A549 (cell line): ENCODE data around the gene TSSC4. TPM values are rescaled to one million over a fixed set of nuclear protein-coding genes. Genes with fewer than 3 reads are reported as not detected.

ENCODE experiments used
- ATAC-seq, 2 experiments: fragments of 200-7000 bp in 1 of 2; fragments of >200 bp in 1 of 2; cut with Nextera tagmentation in 1 of 2; cut with Tn5 transposase in 1 of 2; 3 replicates each; pipeline versions ENCODE4 v1.8.0 to v1.9.1; 2018 to 2020; ENCODE audit warnings: mild to moderate bottlenecking in 1 of 2, moderate library complexity in 1 of 2
- CTCF ChIA-PET: fragments of 300-600 bp; sonication (Branson Sonifier 250); formaldehyde crosslinking; extraction: SDS; loops from one replicate; lab custom pipeline; 2021; ENCODE audit warnings: antibody characterized with exemption, inconsistent platforms; lab: Yijun Ruan, JAX
- POLR2A ChIA-PET: fragments of 350-600 bp; formaldehyde crosslinking; extraction: SDS; loops from one replicate; lab custom pipeline; 2021; ENCODE audit warnings: antibody characterized with exemption, inconsistent platforms; lab: Yijun Ruan, JAX
- DNase-seq, 2 experiments: peaks; one replicate each; pipeline versions ENCODE4 v3.0.0 to v3.0.0-alpha.2; 2011 to 2016; ENCODE audit warnings: low read depth in 1 of 2, low spot score in 1 of 2
- FAIRE-seq: peaks from 2 replicates; lab custom pipeline; 2011; peaks lifted over from hg19 to GRCh38; lab: Jason Lieb, UNC
- H3K27ac ChIP-seq, 2 experiments: fragments of >200 bp; sonication (Bioruptor Twin); formaldehyde crosslinking; 3 replicates each; pipeline ENCODE4 v1.5.1; 2016 to 2017
- H3K4me1 ChIP-seq: fragments of >200 bp; sonication (Bioruptor Twin); formaldehyde crosslinking; 3 replicates; pipeline ENCODE4 v1.6.1; 2016
- H3K4me2 ChIP-seq: fragments of >200 bp; sonication (Bioruptor Twin); formaldehyde crosslinking; 3 replicates; pipeline ENCODE4 v1.6.1; 2016
- H3K4me3 ChIP-seq: fragments of >200 bp; sonication (Bioruptor Twin); formaldehyde crosslinking; 3 replicates; pipeline ENCODE4 v1.5.1; 2016
- H3K9me3 ChIP-seq: fragments of >200 bp; sonication (Bioruptor Twin); formaldehyde crosslinking; 3 replicates; pipeline ENCODE4 v1.6.1; 2016
- CEBPB ChIP-seq, 2 experiments: fragments of >200 bp in 1 of 2; sonication (Bioruptor Twin) in 1 of 2; formaldehyde crosslinking in 1 of 2; IDR thresholded peaks; 2 replicates each; pipeline ENCODE4 v1.6.1; 2012 to 2016
- FOSB ChIP-seq: fragments of 250-450 bp; sonication (Bioruptor Pico); IDR thresholded peaks from 2 replicates; pipeline ENCODE4 v1.5.0; 2020; ENCODE audit warnings: mild to moderate bottlenecking, moderate library complexity
- FOSL2 ChIP-seq, 2 experiments: fragments of 450-650 bp in 1 of 2; fragments of >200 bp in 1 of 2; sonication (Bioruptor Twin) in 1 of 2; formaldehyde crosslinking; IDR thresholded peaks; 2 replicates each; pipeline versions ENCODE4 v1.5.0 to v1.6.1; 2016 to 2020; ENCODE audit warnings: mild to moderate bottlenecking in 1 of 2, moderate library complexity in 1 of 2
- GATA3 ChIP-seq: IDR thresholded peaks from 2 replicates; pipeline ENCODE4 v1.6.1; 2012; ENCODE audit warnings: borderline replicate concordance
- HOXB13 ChIP-seq: fragments of 250-450 bp; sonication (Bioruptor Pico); IDR thresholded peaks from 2 replicates; pipeline ENCODE4 v1.5.0; 2020; ENCODE audit warnings: low read depth, mild to moderate bottlenecking, moderate library complexity
- JUN ChIP-seq, 2 experiments: fragments of >200 bp; sonication (Bioruptor Twin); formaldehyde crosslinking; IDR thresholded peaks; 2 replicates in 1 of 2; 3 replicates in 1 of 2; pipeline ENCODE4 v1.6.1; 2016 to 2017
- KDM5A ChIP-seq: fragments of 200-600 bp; sonication (generic); IDR thresholded peaks from 2 replicates; pipeline ENCODE4 v1.6.1; 2016; ENCODE audit warnings: antibody characterized with exemption, mild to moderate bottlenecking
- MAFK ChIP-seq: fragments of 450-650 bp; IDR thresholded peaks from 2 replicates; pipeline ENCODE4 v1.6.1; 2014; ENCODE audit not compliant: partially characterized antibody
- NFE2L2 ChIP-seq: fragments of 150-350 bp; conservative IDR thresholded peaks from 2 replicates; pipeline ENCODE4 v1.6.1; 2014; ENCODE audit warnings: low read length
- NR3C1 ChIP-seq: fragments of >200 bp; sonication (Bioruptor Twin); formaldehyde crosslinking; IDR thresholded peaks from 3 replicates; pipeline ENCODE4 v1.6.1; 2017
- PHF8 ChIP-seq: fragments of 200-600 bp; sonication (generic); IDR thresholded peaks from 2 replicates; pipeline ENCODE4 v1.6.1; 2016; ENCODE audit warnings: low read depth, mild to moderate bottlenecking, antibody characterized with exemption, moderate library complexity, borderline replicate concordance
- RAD21 ChIP-seq, 2 experiments: fragments of >200 bp in 1 of 2; sonication (Bioruptor Twin) in 1 of 2; formaldehyde crosslinking in 1 of 2; IDR thresholded peaks in 1 of 2; conservative IDR thresholded peaks in 1 of 2; 2 replicates in 1 of 2; 3 replicates in 1 of 2; pipeline ENCODE4 v1.6.1; 2012 to 2018; ENCODE audit warnings: inconsistent platforms in 1 of 2
- RNF2 ChIP-seq: fragments of 200-600 bp; sonication (generic); IDR thresholded peaks from 2 replicates; pipeline ENCODE4 v1.6.1; 2016; ENCODE audit warnings: low read depth, mild to moderate bottlenecking, antibody characterized with exemption, moderate library complexity, borderline replicate concordance
- SMC3 ChIP-seq: fragments of >200 bp; sonication (Bioruptor Twin); formaldehyde crosslinking; IDR thresholded peaks from 3 replicates; pipeline ENCODE4 v1.6.1; 2018; ENCODE audit warnings: inconsistent platforms
- WGBS: methylation state at CpG from one replicate; pipeline ENCODE4 v1.1.6; 2017; ENCODE audit errors: missing lambda C conversion rate; 5-methylcytosine and 5-hydroxymethylcytosine counted together
- polyA plus RNA-seq, 4 experiments: library from polyadenylated mRNA; depleted of rRNA in 3 of 4; stranded (reverse); fragments of >200 nt; fragmentation: RNase III in 1 of 4; extraction: RNeasy Plus Mini Kit Qiagen cat#74134 plus additional on column Dnase treatment in 1 of 4; gene quantifications; 2 replicates in 3 of 4; 3 replicates in 1 of 4; pipeline ENCODE4 v1.2.3, GENCODE V29; 2011 to 2017
- TF ChIP-seq, protein P1 (sequence below): fragments of 200-600 bp; sonication (generic); IDR thresholded peaks from 2 replicates; pipeline ENCODE4 v1.6.1; 2016; ENCODE audit warnings: antibody characterized with exemption, mild to moderate bottlenecking, moderate library complexity
- TF ChIP-seq, protein P2 (sequence below): fragments of 250-450 bp; sonication (Bioruptor Pico); IDR thresholded peaks from 2 replicates; pipeline ENCODE4 v1.5.0; 2021; ENCODE audit warnings: mild to moderate bottlenecking, moderate library complexity, borderline replicate concordance
- TF ChIP-seq, protein P3 (sequence below): fragments of >200 bp; sonication (Bioruptor Twin); formaldehyde crosslinking; IDR thresholded peaks from 3 replicates; pipeline ENCODE4 v1.5.1; 2016

TSSC4 gene
- polyA plus RNA-seq, 2 of the 4 experiments (the other 2 are of a cell fraction), result 21.8 to 45.5 TPM

DNA sequence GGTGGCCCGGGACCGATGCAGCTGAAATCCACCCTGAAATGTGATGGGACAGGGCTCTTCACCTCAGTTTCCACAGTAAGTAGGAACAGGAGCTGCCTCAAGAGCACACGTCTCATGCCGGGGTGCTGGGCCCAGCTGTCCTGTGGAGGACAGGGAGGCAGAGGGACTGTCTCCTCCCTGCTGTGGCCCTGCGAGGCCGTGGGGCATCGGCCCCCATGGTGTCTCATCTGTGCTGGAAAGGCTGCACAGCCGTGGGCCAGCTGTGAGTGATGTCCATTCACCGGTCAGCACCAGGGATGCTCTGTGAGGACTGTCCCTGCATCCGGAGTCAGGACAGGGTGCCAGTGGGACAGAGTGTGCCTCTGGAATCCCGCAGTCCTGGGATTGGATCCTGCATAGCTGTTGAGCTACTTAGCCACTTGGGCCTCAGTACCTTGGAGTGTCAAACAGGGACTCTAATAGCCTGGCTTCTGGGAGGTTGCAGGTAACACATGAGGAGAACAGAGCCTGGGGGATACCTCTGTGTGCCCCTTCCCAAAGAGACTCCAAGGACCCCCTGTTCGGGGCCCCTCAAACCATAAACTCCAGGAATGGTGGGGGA lies 27.3 kb downstream of the TSSC4 start:
- no peak overlapping the region for H3K27ac ChIP-seq
- no peak overlapping the region for H3K4me3 ChIP-seq
- H3K4me2 ChIP-seq, result no peak overlapping the region
- ChIA-PET POLR2A (no interaction called here), CTCF (interaction anchor here (0.7 to 31.0 kb wide), 15 partner anchors 9 to 492 kb away, joined by 3 to 903 read pairs (median 3); partner anchors contain the start of genes C11orf21 and TSPAN32)
- DNase-seq (no peak), FAIRE-seq (no peak), ATAC-seq (peak in 1 of 2 experiments; percentile 49; a peak in 3 of 6 replicates)
- no peaks in the 10 kb centered on the region for H3K9me3 ChIP-seq
- H3K4me1 ChIP-seq, result no peaks in the 10 kb centered on the region
- 41% methylated on average over 6 of the region's 12 CpGs for WGBS
- TF ChIP-seq, protein P1, sequence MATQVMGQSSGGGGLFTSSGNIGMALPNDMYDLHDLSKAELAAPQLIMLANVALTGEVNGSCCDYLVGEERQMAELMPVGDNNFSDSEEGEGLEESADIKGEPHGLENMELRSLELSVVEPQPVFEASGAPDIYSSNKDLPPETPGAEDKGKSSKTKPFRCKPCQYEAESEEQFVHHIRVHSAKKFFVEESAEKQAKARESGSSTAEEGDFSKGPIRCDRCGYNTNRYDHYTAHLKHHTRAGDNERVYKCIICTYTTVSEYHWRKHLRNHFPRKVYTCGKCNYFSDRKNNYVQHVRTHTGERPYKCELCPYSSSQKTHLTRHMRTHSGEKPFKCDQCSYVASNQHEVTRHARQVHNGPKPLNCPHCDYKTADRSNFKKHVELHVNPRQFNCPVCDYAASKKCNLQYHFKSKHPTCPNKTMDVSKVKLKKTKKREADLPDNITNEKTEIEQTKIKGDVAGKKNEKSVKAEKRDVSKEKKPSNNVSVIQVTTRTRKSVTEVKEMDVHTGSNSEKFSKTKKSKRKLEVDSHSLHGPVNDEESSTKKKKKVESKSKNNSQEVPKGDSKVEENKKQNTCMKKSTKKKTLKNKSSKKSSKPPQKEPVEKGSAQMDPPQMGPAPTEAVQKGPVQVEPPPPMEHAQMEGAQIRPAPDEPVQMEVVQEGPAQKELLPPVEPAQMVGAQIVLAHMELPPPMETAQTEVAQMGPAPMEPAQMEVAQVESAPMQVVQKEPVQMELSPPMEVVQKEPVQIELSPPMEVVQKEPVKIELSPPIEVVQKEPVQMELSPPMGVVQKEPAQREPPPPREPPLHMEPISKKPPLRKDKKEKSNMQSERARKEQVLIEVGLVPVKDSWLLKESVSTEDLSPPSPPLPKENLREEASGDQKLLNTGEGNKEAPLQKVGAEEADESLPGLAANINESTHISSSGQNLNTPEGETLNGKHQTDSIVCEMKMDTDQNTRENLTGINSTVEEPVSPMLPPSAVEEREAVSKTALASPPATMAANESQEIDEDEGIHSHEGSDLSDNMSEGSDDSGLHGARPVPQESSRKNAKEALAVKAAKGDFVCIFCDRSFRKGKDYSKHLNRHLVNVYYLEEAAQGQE, result no peak
- no peak for TF ChIP-seq JUN (IDR thresholded peaks at IDR 0.05)
- TF ChIP-seq PHF8, result no peak
- no peak for TF ChIP-seq KDM5A
- no peak for TF ChIP-seq HOXB13 (CRISPR knock-in tag)
- TF ChIP-seq RNF2, result no peak
- no peak for TF ChIP-seq FOSL2 (IDR thresholded peaks at IDR 0.05)
- TF ChIP-seq FOSL2 (CRISPR knock-in tag; IDR thresholded peaks at IDR 0.05), result no peak
- no peak for TF ChIP-seq FOSB (CRISPR knock-in tag)
- TF ChIP-seq NR3C1, result no peak
- TF ChIP-seq MAFK, result no peak
- TF ChIP-seq GATA3, result no peak
- TF ChIP-seq CEBPB (IDR thresholded peaks at IDR 0.05), result no peak

DNA sequence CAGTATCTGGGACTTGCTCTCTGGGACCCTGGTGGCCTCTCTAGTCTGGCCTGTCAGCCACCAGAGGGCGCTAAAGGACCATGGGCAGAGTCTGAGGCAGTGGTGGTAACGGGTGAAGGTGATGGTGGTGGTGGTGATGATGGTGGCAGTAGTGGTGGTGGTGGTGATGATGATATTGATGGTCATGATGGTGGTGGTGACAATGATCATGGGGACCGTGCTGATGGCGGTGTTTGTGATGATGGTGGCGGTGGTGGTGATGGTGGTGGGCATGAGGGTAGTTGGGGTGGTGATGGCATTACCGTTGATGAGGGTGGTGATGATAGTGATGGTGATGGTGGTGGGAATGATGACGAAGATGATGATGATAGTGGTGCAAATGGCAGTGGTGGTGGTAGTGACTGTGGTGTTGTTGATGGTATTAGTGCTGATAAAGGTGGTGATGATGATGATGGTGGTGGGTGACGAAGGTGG lies 27.8 kb downstream of the TSSC4 start:
- Histone ChIP-seq H3K4me3 (no peak overlapping the region), H3K4me1 (no peaks in the 10 kb centered on the region), H3K4me2 (no peak overlapping the region), H3K27ac (no peak overlapping the region), H3K9me3 (no peaks in the 10 kb centered on the region)
- peak; percentile 56 to 68 for DNase-seq
- 47% methylated on average over 8 of the region's 8 CpGs for WGBS
- ChIA-PET CTCF (interaction anchor here (0.7 to 31.0 kb wide), 10 partner anchors 19 to 464 kb away, joined by 3 to 903 read pairs (median 3); partner anchors contain the start of genes C11orf21 and TSPAN32), POLR2A (no interaction called here)
- TF ChIP-seq RAD21 (conservative IDR thresholded peaks at IDR 0.05 in 1 of 2, IDR thresholded peaks at IDR 0.05 in 1 of 2) (peak; percentile 87 to 95), SMC3 (peak; percentile 88), KDM5A (no peak), NFE2L2 (no peak)
- TF ChIP-seq, protein P2, sequence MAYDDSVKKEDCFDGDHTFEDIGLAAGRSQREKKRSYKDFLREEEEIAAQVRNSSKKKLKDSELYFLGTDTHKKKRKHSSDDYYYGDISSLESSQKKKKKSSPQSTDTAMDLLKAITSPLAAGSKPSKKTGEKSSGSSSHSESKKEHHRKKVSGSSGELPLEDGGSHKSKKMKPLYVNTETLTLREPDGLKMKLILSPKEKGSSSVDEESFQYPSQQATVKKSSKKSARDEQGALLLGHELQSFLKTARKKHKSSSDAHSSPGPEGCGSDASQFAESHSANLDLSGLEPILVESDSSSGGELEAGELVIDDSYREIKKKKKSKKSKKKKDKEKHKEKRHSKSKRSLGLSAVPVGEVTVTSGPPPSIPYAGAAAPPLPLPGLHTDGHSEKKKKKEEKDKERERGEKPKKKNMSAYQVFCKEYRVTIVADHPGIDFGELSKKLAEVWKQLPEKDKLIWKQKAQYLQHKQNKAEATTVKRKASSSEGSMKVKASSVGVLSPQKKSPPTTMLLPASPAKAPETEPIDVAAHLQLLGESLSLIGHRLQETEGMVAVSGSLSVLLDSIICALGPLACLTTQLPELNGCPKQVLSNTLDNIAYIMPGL, result no peak
- TF ChIP-seq, protein P3, sequence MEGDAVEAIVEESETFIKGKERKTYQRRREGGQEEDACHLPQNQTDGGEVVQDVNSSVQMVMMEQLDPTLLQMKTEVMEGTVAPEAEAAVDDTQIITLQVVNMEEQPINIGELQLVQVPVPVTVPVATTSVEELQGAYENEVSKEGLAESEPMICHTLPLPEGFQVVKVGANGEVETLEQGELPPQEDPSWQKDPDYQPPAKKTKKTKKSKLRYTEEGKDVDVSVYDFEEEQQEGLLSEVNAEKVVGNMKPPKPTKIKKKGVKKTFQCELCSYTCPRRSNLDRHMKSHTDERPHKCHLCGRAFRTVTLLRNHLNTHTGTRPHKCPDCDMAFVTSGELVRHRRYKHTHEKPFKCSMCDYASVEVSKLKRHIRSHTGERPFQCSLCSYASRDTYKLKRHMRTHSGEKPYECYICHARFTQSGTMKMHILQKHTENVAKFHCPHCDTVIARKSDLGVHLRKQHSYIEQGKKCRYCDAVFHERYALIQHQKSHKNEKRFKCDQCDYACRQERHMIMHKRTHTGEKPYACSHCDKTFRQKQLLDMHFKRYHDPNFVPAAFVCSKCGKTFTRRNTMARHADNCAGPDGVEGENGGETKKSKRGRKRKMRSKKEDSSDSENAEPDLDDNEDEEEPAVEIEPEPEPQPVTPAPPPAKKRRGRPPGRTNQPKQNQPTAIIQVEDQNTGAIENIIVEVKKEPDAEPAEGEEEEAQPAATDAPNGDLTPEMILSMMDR, result peak; percentile 62
- FAIRE-seq, result no peak
- ATAC-seq, result peak; percentile 49 to 92; a peak in 3 of 6 replicates
